IMR-90 (cell line): ENCODE data around the gene SMIM29. TPM values are rescaled to one million over a fixed set of nuclear protein-coding genes. Genes with fewer than 3 reads are reported as not detected.
A peak's percentile ranks its signal among the peaks of the same experiment; 100 is the strongest.

Source experiments
- ATAC-seq: fragments of 200-7000 bp; cut with Tn5 transposase; 2 replicates; pipeline ENCODE4 v1.9.1; 2020; ENCODE audit warnings: low read depth, mild to moderate bottlenecking, moderate library complexity
- BruUV-seq: library from RNA; stranded (reverse); fragments of 400-500 nt; replicated peaks from 2 replicates; lab custom pipeline; 2021; lab: Mats Ljungman, UMichigan
- CTCF ChIA-PET: fragments of 300-600 bp; formaldehyde crosslinking; extraction: SDS; loops from one replicate; lab custom pipeline; 2021; ENCODE audit warnings: antibody characterized with exemption; lab: Yijun Ruan, JAX
- POLR2A ChIA-PET: fragments of 300-600 bp; sonication (Branson Sonifier 250); formaldehyde crosslinking; loops from one replicate; lab custom pipeline; 2022; ENCODE audit warnings: antibody characterized with exemption; ENCODE audit not compliant: unreplicated experiment; lab: Charles Lee
- DNase-seq: peaks from one replicate; pipeline ENCODE4 v3.0.0; 2013
- H2AFZ ChIP-seq: replicated peaks from 2 replicates; pipeline ENCODE3; 2013; ENCODE audit warnings: low read length, mild to moderate bottlenecking; ENCODE audit not compliant: poor library complexity
- H2AK5ac ChIP-seq: 2 replicates; pipeline ENCODE4 v1.6.1; 2013; ENCODE audit warnings: low read depth, low read length, inconsistent platforms
- H2AK9ac ChIP-seq: replicated peaks from 2 replicates; pipeline ENCODE3; 2013; ENCODE audit warnings: mild to moderate bottlenecking, low read depth, low read length, moderate library complexity; ENCODE audit not compliant: poor library complexity
- H2BK120ac ChIP-seq: 2 replicates; pipeline ENCODE4 v1.6.1; 2013; ENCODE audit warnings: low read depth, low read length, inconsistent platforms
- H2BK15ac ChIP-seq: 3 replicates; pipeline ENCODE4 v1.6.1; 2013; ENCODE audit warnings: low read depth, low read length, inconsistent platforms
- H2BK20ac ChIP-seq: 2 replicates; pipeline ENCODE4 v1.6.1; 2013; ENCODE audit warnings: low read depth, mild to moderate bottlenecking, inconsistent platforms, low read length, moderate library complexity
- H2BK5ac ChIP-seq: 2 replicates; pipeline ENCODE4 v1.6.1; 2013; ENCODE audit warnings: mild to moderate bottlenecking, low read depth, low read length, inconsistent platforms; ENCODE audit not compliant: poor library complexity, severe bottlenecking
- H3K14ac ChIP-seq: replicated peaks from 2 replicates; pipeline ENCODE4 v1.6.1; 2013; ENCODE audit warnings: low read depth, low read length, inconsistent platforms
- H3K18ac ChIP-seq: 2 replicates; pipeline ENCODE4 v1.6.1; 2013; ENCODE audit warnings: low read depth, low read length, control low read depth
- H3K23ac ChIP-seq: 2 replicates; pipeline ENCODE4 v1.6.1; 2013; ENCODE audit warnings: low read depth, low read length, inconsistent platforms
- H3K27ac ChIP-seq: 2 replicates; pipeline ENCODE4 v1.5.1; 2013; ENCODE audit warnings: mild to moderate bottlenecking, control low read depth, low read length; ENCODE audit not compliant: insufficient read depth
- H3K27me3 ChIP-seq: 2 replicates; pipeline ENCODE4 v1.6.1; 2013; ENCODE audit warnings: low read length; ENCODE audit not compliant: control insufficient read depth, insufficient read depth
- H3K36me3 ChIP-seq: 2 replicates; pipeline ENCODE4 v1.6.1; 2013; ENCODE audit warnings: low read length, mixed read lengths; ENCODE audit not compliant: control insufficient read depth, insufficient read depth
- H3K4ac ChIP-seq: 2 replicates; pipeline ENCODE4 v1.6.1; 2013; ENCODE audit warnings: low read depth, low read length, inconsistent platforms
- H3K4me1 ChIP-seq: 2 replicates; pipeline ENCODE4 v1.6.1; 2013; ENCODE audit warnings: low read length, mixed read lengths; ENCODE audit not compliant: control insufficient read depth, insufficient read depth
- H3K4me2 ChIP-seq: 2 replicates; pipeline ENCODE4 v1.6.1; 2013; ENCODE audit warnings: low read depth, mild to moderate bottlenecking, control low read depth, low read length, moderate library complexity
- H3K4me3 ChIP-seq: 2 replicates; pipeline ENCODE4 v1.5.1; 2013; ENCODE audit warnings: low read depth, mild to moderate bottlenecking, control low read depth, low read length, moderate library complexity; ENCODE audit not compliant: insufficient read depth
- H3K56ac ChIP-seq: 2 replicates; pipeline ENCODE4 v1.6.1; 2013; ENCODE audit warnings: low read length, inconsistent platforms; ENCODE audit not compliant: insufficient read depth; ENCODE audit errors: extremely low read depth
- H3K79me1 ChIP-seq, 2 experiments: 2 replicates each; pipeline ENCODE4 v1.6.1; 2013; ENCODE audit warnings: low read length in 2 of 2, inconsistent platforms in 1 of 2, low read depth in 1 of 2
- H3K9ac ChIP-seq: 2 replicates; pipeline ENCODE4 v1.6.1; 2013; ENCODE audit warnings: low read depth, low read length, control low read depth
- H3K9me1 ChIP-seq: 2 replicates; pipeline ENCODE4 v1.6.1; 2013; ENCODE audit warnings: low read length, inconsistent platforms; ENCODE audit not compliant: insufficient read depth
- H3K9me3 ChIP-seq: 2 replicates; pipeline ENCODE4 v1.6.1; 2013; ENCODE audit warnings: low read length; ENCODE audit not compliant: control insufficient read depth, insufficient read depth
- H4K20me1 ChIP-seq: 2 replicates; pipeline ENCODE4 v1.6.1; 2013; ENCODE audit warnings: low read length, inconsistent platforms; ENCODE audit not compliant: insufficient read depth
- H4K5ac ChIP-seq: 2 replicates; pipeline ENCODE4 v1.6.1; 2013; ENCODE audit warnings: mild to moderate bottlenecking, low read depth, low read length, control low read depth
- H4K8ac ChIP-seq, 2 experiments: 2 replicates each; pipeline ENCODE4 v1.6.1; 2013; ENCODE audit warnings: low read depth in 2 of 2, low read length in 2 of 2, control low read depth in 1 of 2, inconsistent platforms in 1 of 2
- H4K91ac ChIP-seq: 2 replicates; pipeline ENCODE4 v1.6.1; 2013; ENCODE audit warnings: low read depth, low read length, inconsistent platforms; ENCODE audit not compliant: insufficient read depth
- BHLHE40 ChIP-seq: fragments of 150-350 bp; IDR thresholded peaks from 2 replicates; pipeline ENCODE4 v1.6.1; 2016; ENCODE audit warnings: mild to moderate bottlenecking, low read depth, low read length
- CEBPB ChIP-seq: IDR thresholded peaks from 2 replicates; pipeline ENCODE4 v1.6.1; 2012; ENCODE audit warnings: low read depth, low read length, improper control_type of control experiment
- CHD1 ChIP-seq: IDR thresholded peaks from 2 replicates; pipeline ENCODE4 v1.6.1; 2012; ENCODE audit warnings: low read depth, low read length, improper control_type of control experiment
- FOS ChIP-seq: fragments of 150-350 bp; IDR thresholded peaks from 2 replicates; pipeline ENCODE4 v1.6.1; 2016; ENCODE audit warnings: low read depth, low read length
- MAFK ChIP-seq: IDR thresholded peaks from 2 replicates; pipeline ENCODE4 v1.6.1; 2012; ENCODE audit warnings: low read depth, low read length, improper control_type of control experiment
- MAZ ChIP-seq: IDR thresholded peaks from 2 replicates; pipeline ENCODE4 v1.6.1; 2012; ENCODE audit warnings: low read depth, mild to moderate bottlenecking, low read length, improper control_type of control experiment, moderate library complexity, borderline replicate concordance
- MXI1 ChIP-seq: IDR thresholded peaks from 2 replicates; pipeline ENCODE4 v1.6.1; 2012; ENCODE audit warnings: low read depth, mild to moderate bottlenecking, low read length, moderate library complexity, borderline replicate concordance
- NFE2L2 ChIP-seq: fragments of 150-350 bp; IDR thresholded peaks from 2 replicates; pipeline ENCODE4 v1.6.1; 2016; ENCODE audit warnings: low read depth, mild to moderate bottlenecking, low read length
- POLR2A ChIP-seq: IDR thresholded peaks from 2 replicates; pipeline ENCODE4 v1.6.1; 2012; ENCODE audit warnings: mild to moderate bottlenecking, low read depth, low read length
- RAD21 ChIP-seq: IDR thresholded peaks from 2 replicates; pipeline ENCODE4 v1.6.1; 2012; ENCODE audit warnings: low read length, improper control_type of control experiment
- RCOR1 ChIP-seq: IDR thresholded peaks from 2 replicates; pipeline ENCODE4 v1.6.1; 2012; ENCODE audit warnings: mild to moderate bottlenecking, low read length, improper control_type of control experiment; ENCODE audit not compliant: insufficient replicate concordance
- RFX5 ChIP-seq: IDR thresholded peaks from 2 replicates; pipeline ENCODE4 v1.8.0; 2012; ENCODE audit warnings: low read depth, mild to moderate bottlenecking, low read length, moderate library complexity
- SMC3 ChIP-seq: fragments of 150-350 bp; IDR thresholded peaks from 2 replicates; pipeline ENCODE4 v1.6.1; 2016; ENCODE audit warnings: low read depth, mild to moderate bottlenecking, antibody characterized with exemption, low read length, moderate library complexity
- USF2 ChIP-seq: fragments of 150-350 bp; IDR thresholded peaks from 2 replicates; pipeline ENCODE4 v1.6.1; 2017; ENCODE audit warnings: mild to moderate bottlenecking, antibody characterized with exemption, low read length, low read depth
- WGBS, 2 experiments: methylation state at CpG; one replicate each; pipeline versions ENCODE4 v1.1.5 to v1.1.7; 2013; ENCODE audit warnings: missing lambda C conversion rate in 2 of 2; ENCODE audit not compliant: insufficient read length in 1 of 2; ENCODE audit errors: extremely low coverage in 2 of 2; 5-methylcytosine and 5-hydroxymethylcytosine counted together
- dilution Hi-C: fragments of 300-500 bp; cut with HindIII; formaldehyde crosslinking; loops from one replicate; pipeline ENCODE4 v1.14.3; 2018; ENCODE audit warnings: low sequenced_read_pairs; ENCODE audit not compliant: unreplicated experiment
- in situ Hi-C: fragments of 300-500 bp; cut with MboI; formaldehyde crosslinking; loops from 3 replicates; pipeline ENCODE4 v1.14.3; 2019; ENCODE audit warnings: low sequenced_read_pairs, inconsistent platforms, mixed read lengths
- intact Hi-C: fragments of 100-400 bp; cut with micrococcal nuclease; formaldehyde crosslinking; loops from 2 replicates; pipeline ENCODE4 v1.10.0; 2022
- polyA plus RNA-seq, 3 experiments: library from polyadenylated mRNA; depleted of rRNA; stranded (reverse); fragments of >200 nt; gene quantifications; 2 replicates each; pipeline ENCODE4 v1.2.3, GENCODE V29; 2012; ENCODE audit warnings: low replicate concordance in 1 of 3
- total RNA-seq: library from RNA; depleted of rRNA; stranded (reverse); fragments of >200 nt; gene quantifications from 2 replicates; pipeline ENCODE4 v1.2.3, GENCODE V29; 2012
- TF ChIP-seq, protein P1 (sequence below): conservative IDR thresholded peaks from 2 replicates; pipeline ENCODE4 v1.5.1; 2012; ENCODE audit warnings: mild to moderate bottlenecking, low read depth, low read length, improper control_type of control experiment
- TF ChIP-seq, protein P2 (sequence below): fragments of 150-350 bp; IDR thresholded peaks from 2 replicates; pipeline ENCODE4 v1.6.1; 2016; ENCODE audit warnings: low read depth, mild to moderate bottlenecking, low read length, moderate library complexity, borderline replicate concordance

The SMIM29 gene
- total and polyA plus RNA-seq, 2 of the 4 experiments (the other 2 are of a cell fraction): 8.4 to 28.9 TPM

DNA sequence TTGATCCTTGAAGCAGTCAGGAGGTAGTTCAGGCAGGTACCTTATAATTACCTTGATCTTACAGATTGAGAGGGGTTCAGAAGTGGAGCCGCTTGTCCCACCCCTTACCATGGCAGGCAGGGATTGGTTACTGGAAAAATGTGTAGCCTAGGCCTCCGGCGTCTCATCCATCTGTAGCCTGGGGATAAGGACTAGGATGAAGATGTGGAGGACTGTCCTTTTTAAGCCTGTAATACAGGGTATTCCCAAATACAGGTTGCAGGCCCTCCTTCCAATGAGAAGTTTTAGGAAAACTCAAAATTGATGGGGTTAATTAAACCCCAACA lies 9.3 kb downstream of the SMIM29 start:
- in situ Hi-C loops (no loop called here), intact Hi-C loops (loop anchor here (5.0 kb wide), 1 partner anchor 42 kb away; no protein-coding TSS in a partner anchor), dilution Hi-C loops (no loop called here)
- H2BK15ac ChIP-seq: no peak overlapping the region
- POLR2A ChIA-PET: no interaction called here
- CTCF ChIA-PET: interaction anchor here (1.1 kb wide), 1 partner anchor 44 kb away, joined by 3 read pairs; no protein-coding TSS in a partner anchor
- H2BK20ac ChIP-seq: no peak overlapping the region
- peak overlapping the region; percentile 71; the same call in 1 of the 2 replicates for H3K4ac ChIP-seq
- peaks cover 14 to 52% of the 10 kb centered on the region in 2 experiments for H3K79me1 ChIP-seq
- peaks cover 28% of the 10 kb centered on the region for H3K9me1 ChIP-seq
- peak overlapping the region; percentile 50; the same call in 1 of the 2 replicates for H3K14ac ChIP-seq
- DNase-seq: no peak
- peak overlapping the region; percentile 31; the same call in 1 of the 2 replicates for H2AK5ac ChIP-seq
- peaks cover 38% of the 10 kb centered on the region for H3K4me1 ChIP-seq
- H3K4me3 ChIP-seq: no peak overlapping the region
- H3K36me3 ChIP-seq: peaks cover 24% of the 10 kb centered on the region
- peak overlapping the region; percentile 3 for H2BK5ac ChIP-seq
- no peak overlapping the region for H4K5ac ChIP-seq
- no peaks in the 10 kb centered on the region for H3K27me3 ChIP-seq
- H2AFZ ChIP-seq: no peak overlapping the region
- H4K91ac ChIP-seq: peak overlapping the region; percentile 23; the same call in 1 of the 2 replicates
- no peak for TF ChIP-seq CHD1
- no peak for TF ChIP-seq RCOR1
- TF ChIP-seq RAD21: no peak
- no peak for TF ChIP-seq USF2
- no peak for TF ChIP-seq POLR2A
- no peak for TF ChIP-seq MAFK
- TF ChIP-seq, protein P1, sequence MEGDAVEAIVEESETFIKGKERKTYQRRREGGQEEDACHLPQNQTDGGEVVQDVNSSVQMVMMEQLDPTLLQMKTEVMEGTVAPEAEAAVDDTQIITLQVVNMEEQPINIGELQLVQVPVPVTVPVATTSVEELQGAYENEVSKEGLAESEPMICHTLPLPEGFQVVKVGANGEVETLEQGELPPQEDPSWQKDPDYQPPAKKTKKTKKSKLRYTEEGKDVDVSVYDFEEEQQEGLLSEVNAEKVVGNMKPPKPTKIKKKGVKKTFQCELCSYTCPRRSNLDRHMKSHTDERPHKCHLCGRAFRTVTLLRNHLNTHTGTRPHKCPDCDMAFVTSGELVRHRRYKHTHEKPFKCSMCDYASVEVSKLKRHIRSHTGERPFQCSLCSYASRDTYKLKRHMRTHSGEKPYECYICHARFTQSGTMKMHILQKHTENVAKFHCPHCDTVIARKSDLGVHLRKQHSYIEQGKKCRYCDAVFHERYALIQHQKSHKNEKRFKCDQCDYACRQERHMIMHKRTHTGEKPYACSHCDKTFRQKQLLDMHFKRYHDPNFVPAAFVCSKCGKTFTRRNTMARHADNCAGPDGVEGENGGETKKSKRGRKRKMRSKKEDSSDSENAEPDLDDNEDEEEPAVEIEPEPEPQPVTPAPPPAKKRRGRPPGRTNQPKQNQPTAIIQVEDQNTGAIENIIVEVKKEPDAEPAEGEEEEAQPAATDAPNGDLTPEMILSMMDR: no peak
- TF ChIP-seq RFX5: no peak
- TF ChIP-seq FOS: no peak
- no peak for TF ChIP-seq MXI1
- TF ChIP-seq NFE2L2: no peak
- TF ChIP-seq CEBPB: no peak
- no peak for TF ChIP-seq SMC3
- TF ChIP-seq, protein P2, sequence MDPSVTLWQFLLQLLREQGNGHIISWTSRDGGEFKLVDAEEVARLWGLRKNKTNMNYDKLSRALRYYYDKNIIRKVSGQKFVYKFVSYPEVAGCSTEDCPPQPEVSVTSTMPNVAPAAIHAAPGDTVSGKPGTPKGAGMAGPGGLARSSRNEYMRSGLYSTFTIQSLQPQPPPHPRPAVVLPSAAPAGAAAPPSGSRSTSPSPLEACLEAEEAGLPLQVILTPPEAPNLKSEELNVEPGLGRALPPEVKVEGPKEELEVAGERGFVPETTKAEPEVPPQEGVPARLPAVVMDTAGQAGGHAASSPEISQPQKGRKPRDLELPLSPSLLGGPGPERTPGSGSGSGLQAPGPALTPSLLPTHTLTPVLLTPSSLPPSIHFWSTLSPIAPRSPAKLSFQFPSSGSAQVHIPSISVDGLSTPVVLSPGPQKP: no peak
- no peak for TF ChIP-seq BHLHE40
- no peak for TF ChIP-seq MAZ
- BruUV-seq: TSS peak; percentile 44
- no peaks in the 10 kb centered on the region for H3K9me3 ChIP-seq
- H4K20me1 ChIP-seq: peaks cover 29% of the 10 kb centered on the region
- ATAC-seq: no peak
- WGBS, 2 experiments: no CpG with 5 or more reads among the region's 3 CpGs
- peak overlapping the region; percentile 23 for H2AK9ac ChIP-seq
- H3K23ac ChIP-seq: peak overlapping the region; percentile 97
- peak overlapping the region in 1 of 2 experiments; percentile 37; a peak in 1 of 4 replicates for H4K8ac ChIP-seq
- H2BK120ac ChIP-seq: peak overlapping the region; percentile 11; the same call in 1 of the 2 replicates
- no peak overlapping the region for H3K27ac ChIP-seq
- H3K9ac ChIP-seq: no peak overlapping the region; the same call in 1 of the 2 replicates
- peak overlapping the region; percentile 53; the same call in 1 of the 2 replicates for H3K4me2 ChIP-seq
- H3K18ac ChIP-seq: no peak overlapping the region
- H3K56ac ChIP-seq: no peak overlapping the region
